ENCODE measurements around the gene FOXP1. TPM values are rescaled to one million over a fixed set of nuclear protein-coding genes. Genes with fewer than 3 reads are reported as not detected.

FOXP1 gene
- total RNA-seq, 2 experiments from 2014 or later: 178 TPM

GRCh38 chr3:71310359-71310979 lies 273.1 kb downstream of the FOXP1 start:
- no peak overlapping the region for H3K4me3 Mint-ChIP-seq
- H3K9me3 Mint-ChIP-seq: no peaks in the 10 kb centered on the region
- DNase-seq (no peak), ATAC-seq (ENCODE audit: low read depth) (no peak)
- peaks cover 5% of the 10 kb centered on the region for H3K36me3 Mint-ChIP-seq
- POLR2A ChIA-PET: interaction anchor here (0.6 to 1.7 kb wide), 4 partner anchors 9 to 272 kb away, joined by 3 to 4 read pairs (median 3); no protein-coding TSS in a partner anchor
- peak overlapping the region; percentile 33 for H3K27ac Mint-ChIP-seq
- H3K27me3 Mint-ChIP-seq: no peaks in the 10 kb centered on the region
- H3K4me1 Mint-ChIP-seq: peaks cover 50% of the 10 kb centered on the region

- H3K36me3 Mint-ChIP-seq: peaks cover 10% of the 10 kb centered on the region
- H3K27ac Mint-ChIP-seq: peak overlapping the region; percentile 92
- POLR2A ChIA-PET: interaction anchor here (0.6 to 0.7 kb wide), 2 partner anchors 46 to 253 kb away, joined by 3 read pairs; no protein-coding TSS in a partner anchor
- H3K27me3 Mint-ChIP-seq: no peaks in the 10 kb centered on the region
- H3K4me1 Mint-ChIP-seq: peaks cover 48% of the 10 kb centered on the region
- H3K9me3 Mint-ChIP-seq: no peaks in the 10 kb centered on the region
- peak overlapping the region; percentile 81 for H3K4me3 Mint-ChIP-seq
- no peak for DNase-seq
- no peak for ATAC-seq (ENCODE audit: low read depth)
Measured at GRCh38 chr3:71309886-71310285, 273.6 kb downstream of the FOXP1 start.

- no peaks in the 10 kb centered on the region for H3K27me3 Mint-ChIP-seq
- POLR2A ChIA-PET: interaction anchor here (0.7 to 2.3 kb wide), 3 partner anchors 44 to 75 kb away, joined by 3 to 8 read pairs (median 3); no protein-coding TSS in a partner anchor
Measured at GRCh38 chr3:71309342-71309741, 274.2 kb downstream of the FOXP1 start.

GRCh38 chr3:71308836-71309235 lies 274.7 kb downstream of the FOXP1 start:
- POLR2A ChIA-PET: interaction anchor here (0.9 to 2.3 kb wide), 3 partner anchors 44 to 178 kb away, joined by 3 to 8 read pairs (median 6); no protein-coding TSS in a partner anchor
- H3K4me3 Mint-ChIP-seq: peak overlapping the region; percentile 81
- peak overlapping the region; percentile 92 for H3K27ac Mint-ChIP-seq
- H3K9me3 Mint-ChIP-seq: no peaks in the 10 kb centered on the region
- no peak for ATAC-seq (ENCODE audit: low read depth)
- H3K36me3 Mint-ChIP-seq: peaks cover 10% of the 10 kb centered on the region
- H3K27me3 Mint-ChIP-seq: no peaks in the 10 kb centered on the region
- DNase-seq: no peak
- H3K4me1 Mint-ChIP-seq: peaks cover 53% of the 10 kb centered on the region

More at GRCh38 chr3:71309342-71309741, 274.2 kb downstream of the FOXP1 start:
- peaks cover 10% of the 10 kb centered on the region for H3K36me3 Mint-ChIP-seq
- peaks cover 48% of the 10 kb centered on the region for H3K4me1 Mint-ChIP-seq
- H3K9me3 Mint-ChIP-seq: no peaks in the 10 kb centered on the region
- DNase-seq (peak; percentile 64), ATAC-seq (ENCODE audit: low read depth) (peak; percentile 65)
- peak overlapping the region; percentile 92 for H3K27ac Mint-ChIP-seq
- peak overlapping the region; percentile 81 for H3K4me3 Mint-ChIP-seq

- Mint-ChIP-seq H3K36me3 (peaks cover 10% of the 10 kb centered on the region), H3K9me3 (no peaks in the 10 kb centered on the region), H3K27ac (peak overlapping the region; percentile 92), H3K4me1 (peaks cover 58% of the 10 kb centered on the region), H3K4me3 (peak overlapping the region; percentile 81), H3K27me3 (no peaks in the 10 kb centered on the region)
- POLR2A ChIA-PET: interaction anchor here (0.6 to 2.3 kb wide), 7 partner anchors 76 to 277 kb away, joined by 3 to 8 read pairs (median 6); no protein-coding TSS in a partner anchor
- ATAC-seq (ENCODE audit: low read depth) (no peak), DNase-seq (no peak)
Measured at GRCh38 chr3:71307991-71308697, 275.4 kb downstream of the FOXP1 start.

- Mint-ChIP-seq H3K4me3 (peak overlapping the region; percentile 90), H3K36me3 (peaks cover 4% of the 10 kb centered on the region), H3K4me1 (peaks cover 65% of the 10 kb centered on the region), H3K27ac (peak overlapping the region; percentile 97), H3K9me3 (no peaks in the 10 kb centered on the region), H3K27me3 (no peaks in the 10 kb centered on the region)
- ATAC-seq (ENCODE audit: low read depth) (peak; percentile 16), DNase-seq (peak; percentile 53)
- POLR2A ChIA-PET: interaction anchor here (0.5 to 1.8 kb wide), 10 partner anchors 68 to 357 kb away, joined by 3 to 7 read pairs (median 4); partner anchors contain the start of gene FOXP1
Measured at GRCh38 chr3:71305231-71306206, 278.0 kb downstream of the FOXP1 start.

- DNase-seq (no peak), ATAC-seq (ENCODE audit: low read depth) (no peak)
- POLR2A ChIA-PET: interaction anchor here (1.0 to 2.2 kb wide), 3 partner anchors 117 to 241 kb away, joined by 3 to 7 read pairs (median 3); no protein-coding TSS in a partner anchor
- Mint-ChIP-seq H3K36me3 (peaks cover 4% of the 10 kb centered on the region), H3K9me3 (no peaks in the 10 kb centered on the region), H3K4me3 (peak overlapping the region; percentile 90), H3K27me3 (no peaks in the 10 kb centered on the region), H3K4me1 (peaks cover 65% of the 10 kb centered on the region), H3K27ac (peak overlapping the region; percentile 97)
Measured at GRCh38 chr3:71304684-71305083, 278.8 kb downstream of the FOXP1 start.

- DNase-seq (no peak), ATAC-seq (ENCODE audit: low read depth) (no peak)
- Mint-ChIP-seq H3K36me3 (peaks cover 4% of the 10 kb centered on the region), H3K4me1 (peaks cover 63% of the 10 kb centered on the region), H3K4me3 (peak overlapping the region; percentile 90), H3K27me3 (no peaks in the 10 kb centered on the region), H3K9me3 (no peaks in the 10 kb centered on the region), H3K27ac (peak overlapping the region; percentile 97)
- POLR2A ChIA-PET: interaction anchor here (2.2 kb wide), 1 partner anchor 173 kb away, joined by 7 read pairs; no protein-coding TSS in a partner anchor
Measured at GRCh38 chr3:71304247-71304646, 279.3 kb downstream of the FOXP1 start.

- Mint-ChIP-seq H3K36me3 (peaks cover 4% of the 10 kb centered on the region), H3K4me3 (peak overlapping the region; percentile 90), H3K27ac (peak overlapping the region; percentile 97), H3K9me3 (no peaks in the 10 kb centered on the region), H3K4me1 (peaks cover 59% of the 10 kb centered on the region), H3K27me3 (no peaks in the 10 kb centered on the region)
- DNase-seq: no peak
- no peak for ATAC-seq (ENCODE audit: low read depth)
- POLR2A ChIA-PET: interaction anchor here (2.2 kb wide), 1 partner anchor 173 kb away, joined by 7 read pairs; no protein-coding TSS in a partner anchor
Measured at GRCh38 chr3:71303627-71304200, 279.8 kb downstream of the FOXP1 start.

- Mint-ChIP-seq H3K27me3 (no peaks in the 10 kb centered on the region), H3K36me3 (peaks cover 10% of the 10 kb centered on the region), H3K9me3 (no peaks in the 10 kb centered on the region), H3K27ac (peak overlapping the region; percentile 97), H3K4me1 (peaks cover 53% of the 10 kb centered on the region), H3K4me3 (peak overlapping the region; percentile 90)
- POLR2A ChIA-PET: interaction anchor here (0.7 to 2.2 kb wide), 5 partner anchors 172 to 422 kb away, joined by 3 to 7 read pairs (median 5); partner anchors contain the start of gene EIF4E3
- DNase-seq (no peak), ATAC-seq (ENCODE audit: low read depth) (peak; percentile 9)
Measured at GRCh38 chr3:71302604-71303003, 280.9 kb downstream of the FOXP1 start.

GRCh38 chr3:71300951-71301393 lies 282.6 kb downstream of the FOXP1 start:
- H3K36me3 Mint-ChIP-seq: peaks cover 18% of the 10 kb centered on the region
- H3K4me1 Mint-ChIP-seq: peaks cover 54% of the 10 kb centered on the region
- no peaks in the 10 kb centered on the region for H3K27me3 Mint-ChIP-seq
- POLR2A ChIA-PET: interaction anchor here (0.8 to 2.9 kb wide), 11 partner anchors 10 to 424 kb away, joined by 3 to 11 read pairs (median 3); partner anchors contain the start of gene EIF4E3
- H3K4me3 Mint-ChIP-seq: peak overlapping the region; percentile 90
- peak overlapping the region; percentile 97 for H3K27ac Mint-ChIP-seq
- H3K9me3 Mint-ChIP-seq: no peaks in the 10 kb centered on the region
- ATAC-seq (ENCODE audit: low read depth): peak; percentile 38
- DNase-seq: no peak

- POLR2A ChIA-PET: interaction anchor here (2.9 kb wide), 1 partner anchor 169 kb away, joined by 11 read pairs; no protein-coding TSS in a partner anchor
- Mint-ChIP-seq H3K4me3 (peak overlapping the region; percentile 8), H3K9me3 (no peaks in the 10 kb centered on the region), H3K4me1 (peaks cover 57% of the 10 kb centered on the region), H3K27ac (peak overlapping the region; percentile 10), H3K27me3 (no peaks in the 10 kb centered on the region), H3K36me3 (peaks cover 24% of the 10 kb centered on the region)
- ATAC-seq (ENCODE audit: low read depth) (peak; percentile 32), DNase-seq (no peak)
Measured at GRCh38 chr3:71299160-71299559, 284.4 kb downstream of the FOXP1 start.
